Endothelial cell of umbilical vein (primary cell): ENCODE measurements around the gene RALGPS1. TPM values are rescaled to one million over a fixed set of nuclear protein-coding genes. Genes with fewer than 3 reads are reported as not detected.

Experiments
- BruUV-seq: library from RNA; stranded (reverse); fragments of 400-500 nt; replicated peaks from 2 replicates; lab custom pipeline; 2021; lab: Mats Ljungman, UMichigan
- CTCF ChIA-PET: fragments of 300-600, 350-600 bp; sonication (Branson Sonifier 250); formaldehyde crosslinking; loops from one replicate; lab custom pipeline; 2021; ENCODE audit warnings: antibody characterized with exemption, inconsistent platforms; lab: Charles Lee
- POLR2A ChIA-PET: fragments of 300-600, 350-600 bp; sonication (Branson Sonifier 250); formaldehyde crosslinking; loops from one replicate; lab custom pipeline; 2021; ENCODE audit warnings: antibody characterized with exemption, inconsistent platforms; lab: Charles Lee
- DNase-seq: peaks from one replicate; pipeline ENCODE4 v3.0.0-alpha.2; 2011; ENCODE audit warnings: low read depth, low spot score
- FAIRE-seq: peaks from 2 replicates; lab custom pipeline; 2011; peaks lifted over from hg19 to GRCh38; lab: Jason Lieb, UNC
- H2AFZ ChIP-seq: 2 replicates; pipeline ENCODE4 v1.6.0; 2012; ENCODE audit warnings: low read depth, low read length, control low read depth, inconsistent platforms
- H3K27ac ChIP-seq: 2 replicates; pipeline ENCODE4 v1.5.1; 2011; ENCODE audit warnings: low read depth, mild to moderate bottlenecking, control low read depth, low read length, moderate library complexity; ENCODE audit not compliant: insufficient read depth
- H3K27me3 ChIP-seq, 2 experiments: 2 replicates each; pipeline versions ENCODE4 v1.6.0 to v1.6.1; 2011; ENCODE audit warnings: low read length in 2 of 2, mixed read lengths in 1 of 2; ENCODE audit not compliant: control insufficient read depth in 2 of 2, insufficient read depth in 2 of 2
- H3K36me3 ChIP-seq, 2 experiments: 2 replicates in 1 of 2; 3 replicates in 1 of 2; pipeline ENCODE4 v1.5.1; 2011; ENCODE audit warnings: low read length in 2 of 2, mild to moderate bottlenecking in 1 of 2, moderate library complexity in 1 of 2; ENCODE audit not compliant: control insufficient read depth in 2 of 2, insufficient read depth in 2 of 2; ENCODE audit errors: extremely low read depth in 1 of 2
- H3K4me1 ChIP-seq: 3 replicates; pipeline ENCODE4 v1.5.1; 2011; ENCODE audit warnings: mild to moderate bottlenecking, low read length; ENCODE audit not compliant: control insufficient read depth, insufficient read depth; ENCODE audit errors: extremely low read depth
- H3K4me2 ChIP-seq: 2 replicates; pipeline ENCODE4 v1.6.1; 2011; ENCODE audit warnings: low read length, control low read depth, mixed read lengths; ENCODE audit not compliant: insufficient read depth
- H3K4me3 ChIP-seq, 3 experiments: fragments of 200-600 bp in 1 of 3; sonication (generic), shearing (Covaris generic) in 1 of 3; replicated peaks in 1 of 3; 2 replicates each; pipeline ENCODE4 v1.5.1; 2011 to 2016; ENCODE audit warnings: control low read depth in 3 of 3, low read length in 3 of 3, mild to moderate bottlenecking in 2 of 3, inconsistent platforms in 1 of 3, low read depth in 1 of 3, moderate library complexity in 1 of 3; ENCODE audit not compliant: insufficient read depth in 1 of 3
- H3K79me2 ChIP-seq: 2 replicates; pipeline ENCODE4 v1.6.0; 2012; ENCODE audit warnings: low read length, inconsistent platforms; ENCODE audit not compliant: control insufficient read depth, insufficient read depth
- H3K9ac ChIP-seq: replicated peaks from 2 replicates; pipeline ENCODE3; 2011; ENCODE audit warnings: low read length, control low read depth; ENCODE audit not compliant: insufficient read depth; ENCODE audit errors: extremely low read depth
- H3K9me1 ChIP-seq: replicated peaks from 3 replicates; pipeline ENCODE4 v1.6.0; 2011; ENCODE audit warnings: mild to moderate bottlenecking, low read length; ENCODE audit not compliant: control insufficient read depth, insufficient read depth; ENCODE audit errors: extremely low read depth
- H3K9me3 ChIP-seq: replicated peaks from 2 replicates; pipeline ENCODE4 v1.5.1; 2012; ENCODE audit warnings: low read length, inconsistent platforms; ENCODE audit not compliant: control insufficient read depth, insufficient read depth
- H4K20me1 ChIP-seq: replicated peaks from 2 replicates; pipeline ENCODE3; 2011; ENCODE audit warnings: mild to moderate bottlenecking, low read length; ENCODE audit not compliant: control insufficient read depth, insufficient read depth; ENCODE audit errors: extremely low read depth
- CTCF ChIP-seq, 2 donors: IDR thresholded peaks; 1 replicate in 1 of 2; 2 replicates in 1 of 2; pipeline ENCODE4 v1.5.1; 2011; ENCODE audit warnings: low read length in 2 of 2, mild to moderate bottlenecking in 2 of 2, moderate library complexity in 2 of 2, control low read depth in 1 of 2, inconsistent platforms in 1 of 2, low read depth in 1 of 2; ENCODE audit not compliant: insufficient read depth in 1 of 2; ENCODE audit errors: extremely low read depth in 1 of 2
- EZH2 ChIP-seq: IDR thresholded peaks from 2 replicates; pipeline ENCODE4 v1.6.1; 2012; ENCODE audit warnings: borderline replicate concordance, low read depth, mild to moderate bottlenecking, moderate library complexity, low read length, inconsistent platforms; ENCODE audit not compliant: severe bottlenecking
- FOS ChIP-seq: IDR thresholded peaks from 2 replicates; pipeline ENCODE4 v1.6.1; 2011; ENCODE audit warnings: mild to moderate bottlenecking, low read length, moderate library complexity, borderline replicate concordance; ENCODE audit not compliant: insufficient read depth
- GATA2 ChIP-seq: IDR thresholded peaks from 2 replicates; pipeline ENCODE4 v1.7.0; 2011; ENCODE audit warnings: low read depth, mild to moderate bottlenecking, moderate library complexity, mixed read lengths, low read length; ENCODE audit not compliant: insufficient read length, insufficient read depth
- MYC ChIP-seq: IDR thresholded peaks from one replicate; pipeline ENCODE4 v1.6.1; 2011; ENCODE audit warnings: mild to moderate bottlenecking, low read depth, low read length
- POLR2AphosphoS5 ChIP-seq: IDR thresholded peaks from 2 replicates; pipeline ENCODE4 v1.6.1; 2012; ENCODE audit warnings: low read depth, mild to moderate bottlenecking, control low read depth, low read length, moderate library complexity; ENCODE audit not compliant: insufficient read depth
- dilution Hi-C: fragments of 300-500 bp; cut with MboI; formaldehyde crosslinking; loops from one replicate; pipeline ENCODE4 v1.15.0; 2019; ENCODE audit warnings: low sequenced_read_pairs; ENCODE audit not compliant: extremely low pct_ligation_motif_present
- intact Hi-C: fragments of 100-400 bp; cut with micrococcal nuclease; formaldehyde crosslinking; loops from one replicate; pipeline ENCODE4 v1.10.0; 2022
- polyA plus RNA-seq, 4 experiments: library from polyadenylated mRNA; depleted of rRNA in 3 of 4; stranded (reverse) in 3 of 4; unstranded in 1 of 4; fragments of >200 nt; gene quantifications; 2 replicates each; pipeline versions ENCODE4 v1.2.1 to v1.2.3, GENCODE V29; 2011 to 2012; ENCODE audit warnings: missing spikeins in 1 of 4
- total RNA-seq: library from RNA; stranded (reverse); gene quantifications from 2 replicates; pipeline ENCODE4 v1.2.3, GENCODE V29; 2021

RALGPS1 gene
- total and polyA plus RNA-seq, 2 donors (not counting 3 experiments of a cell fraction or from before 2014, with no cell fraction given): 3.8 to 5.5 TPM

- no TSS peak for BruUV-seq
- no peak overlapping the region for H3K9ac ChIP-seq
- TF ChIP-seq GATA2 (no peak), CTCF (IDR thresholded peaks at IDR 0.05; ENCODE audit: extremely low read depth in 1 of 2, insufficient read depth in 1 of 2, low read depth in 1 of 2, low read length in 2 of 2) (peak; percentile 81 to 88), FOS (no peak), POLR2AphosphoS5 (no peak), MYC (no peak), EZH2 (no peak)
- H3K27me3 ChIP-seq: no peaks in the 10 kb centered on the region
- H3K79me2 ChIP-seq: no peaks in the 10 kb centered on the region
- no peak overlapping the region for H3K27ac ChIP-seq
- peaks cover 1% of the 10 kb centered on the region for H3K4me1 ChIP-seq
- no peak overlapping the region for H2AFZ ChIP-seq
- FAIRE-seq (peak; percentile 79), DNase-seq (peak; percentile 82)
- H4K20me1 ChIP-seq: no peaks in the 10 kb centered on the region
- no peaks in the 10 kb centered on the region for H3K36me3 ChIP-seq
- H3K9me3 ChIP-seq: no peaks in the 10 kb centered on the region
- dilution Hi-C loops: no loop called here
- ChIA-PET CTCF (interaction anchor here (0.6 to 4.6 kb wide), 24 partner anchors 8 to 490 kb away, joined by 3 to 45 read pairs (median 4); partner anchors contain the start of gene ANGPTL2), POLR2A (no interaction called here)
- no peak overlapping the region for H3K4me2 ChIP-seq
- intact Hi-C loops: loop anchor here (1.0 kb wide), 3 partner anchors 25 to 234 kb away; partner anchors contain the start of gene ANGPTL2
- no peak overlapping the region for H3K4me3 ChIP-seq
- no peaks in the 10 kb centered on the region for H3K9me1 ChIP-seq
Measured at GRCh38 chr9:126965541-126966428, 51.2 kb downstream of the RALGPS1 start.
